GM21528 (cell line): Measurements from ENCODE around the gene BMS1.
"Not testable (repeated sequence)": the region's sequence is repeated elsewhere in the genome, so short reads cannot be mapped to it uniquely, and the experiment has no call there.

Experiments used
- ATAC-seq: cut with Tn5 transposase; IDR thresholded peaks from one replicate; pipeline ENCODE4 v1.9.1; 2021; ENCODE audit warnings: mild to moderate bottlenecking, moderate library complexity; ENCODE audit not compliant: unreplicated experiment, low FRiP score

Gene BMS1

DNA sequence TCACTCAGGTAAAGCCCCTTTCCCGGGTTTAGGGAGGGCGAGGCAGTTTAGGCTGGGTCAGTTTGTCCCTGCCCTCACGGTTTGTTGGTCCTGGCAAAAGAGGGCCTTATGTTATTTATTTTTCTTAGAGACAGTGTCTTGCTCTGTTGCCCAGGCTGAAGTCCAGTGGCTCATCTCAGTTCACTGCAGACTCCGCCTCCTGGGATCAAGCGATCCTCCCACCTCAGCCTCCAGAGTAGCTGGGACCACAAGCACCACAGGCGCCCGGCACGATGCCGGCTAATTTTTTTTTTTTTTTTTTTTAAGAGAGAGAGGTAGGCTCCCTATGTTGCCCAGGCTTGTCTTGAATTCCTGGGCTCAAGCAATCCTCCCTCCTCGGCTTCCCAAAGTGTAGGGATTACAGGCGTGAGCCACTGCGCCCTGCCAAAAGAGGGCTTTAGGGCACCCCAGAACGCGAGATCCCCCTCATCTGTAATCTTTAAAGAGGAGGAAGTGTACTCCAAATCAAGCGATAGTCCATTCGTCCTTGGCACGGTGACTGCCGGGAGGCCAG, 626 bp upstream of the BMS1 start:
- peak; percentile 13 for ATAC-seq

DNA sequence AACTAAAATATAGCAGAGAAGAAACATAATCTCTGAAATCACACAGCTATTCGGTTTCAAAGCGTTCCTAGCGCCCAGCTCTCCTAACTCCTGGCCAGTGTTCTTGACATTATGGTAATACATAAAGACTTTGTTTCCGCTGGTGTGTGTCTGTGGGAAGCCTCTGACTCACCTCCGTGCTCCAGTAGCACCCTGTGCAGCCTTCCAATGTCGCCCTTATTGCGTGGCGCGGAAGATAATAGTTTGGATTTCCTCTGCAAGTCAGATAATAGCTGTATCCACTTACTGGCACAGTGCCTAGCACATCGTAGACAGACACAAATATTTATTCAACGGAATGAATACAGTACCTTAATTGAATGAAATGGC, 570 bp downstream of the BMS1 start:
- ATAC-seq = peak; percentile 0

- ATAC-seq = no peak
Observed at GRCh38 chr10:42785759-42786158, 3.2 kb downstream of the BMS1 start.

DNA sequence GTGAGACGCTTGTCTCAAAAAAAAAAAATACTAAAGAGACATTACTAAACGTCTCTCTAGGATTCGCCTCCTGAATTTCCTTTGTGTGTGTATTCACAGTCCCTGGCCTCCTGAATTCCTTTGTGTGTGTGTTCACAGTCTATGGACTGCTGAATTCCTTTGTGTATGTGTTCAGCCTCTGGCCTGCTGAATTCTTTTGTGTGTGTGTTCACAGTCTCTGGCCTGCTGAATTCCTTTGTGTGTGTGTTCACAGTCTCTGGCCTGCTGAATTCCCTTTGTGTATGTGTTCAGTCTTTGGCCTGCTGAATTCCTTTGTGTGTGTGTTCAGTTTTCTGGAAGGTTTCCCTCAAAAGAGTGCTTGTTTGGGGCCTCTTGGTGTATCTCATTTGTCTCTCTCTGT, 8.2 kb downstream of the BMS1 start:
- no peak for ATAC-seq

GRCh38 chr10:42795701-42796100, 13.1 kb downstream of the BMS1 start:
- ATAC-seq = no peak

DNA sequence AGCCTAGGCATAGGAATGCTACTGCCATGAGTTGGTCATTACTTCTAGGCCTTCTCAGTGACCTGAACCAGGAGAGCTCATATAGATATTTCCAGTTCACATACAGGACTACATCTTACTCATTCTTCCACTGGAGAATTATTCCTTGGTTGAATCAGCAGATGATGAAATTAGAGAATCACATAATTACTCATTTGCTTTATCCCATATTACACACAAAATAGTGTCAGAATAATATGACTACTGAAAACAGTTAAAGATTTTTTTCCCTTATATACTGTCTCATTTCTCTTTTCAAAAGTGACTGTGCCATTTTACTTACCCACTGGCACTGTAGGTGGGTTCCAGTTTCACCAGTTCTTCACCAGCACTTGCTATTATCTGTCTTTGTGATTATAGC, 18.5 kb downstream of the BMS1 start:
- no peak for ATAC-seq

DNA sequence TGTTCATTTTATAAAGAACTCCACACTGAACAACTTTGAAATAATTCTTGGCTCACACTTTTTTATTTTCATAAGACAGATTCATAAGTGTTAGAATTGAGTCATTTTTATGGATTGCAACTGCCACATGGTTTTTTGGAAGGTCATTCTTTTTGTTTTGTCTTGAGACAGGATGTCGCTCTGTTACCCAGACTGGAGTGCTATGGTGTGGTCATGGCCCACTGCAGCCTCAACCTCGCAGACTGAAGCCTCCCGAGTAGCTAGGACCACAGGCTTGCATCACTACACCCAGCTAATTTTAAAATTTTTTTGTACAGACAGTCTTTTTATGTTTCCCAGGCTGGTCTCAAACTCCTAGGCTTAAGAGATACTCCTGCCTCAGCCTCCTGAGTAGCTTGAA, 20.3 kb downstream of the BMS1 start:
- ATAC-seq = no peak

DNA sequence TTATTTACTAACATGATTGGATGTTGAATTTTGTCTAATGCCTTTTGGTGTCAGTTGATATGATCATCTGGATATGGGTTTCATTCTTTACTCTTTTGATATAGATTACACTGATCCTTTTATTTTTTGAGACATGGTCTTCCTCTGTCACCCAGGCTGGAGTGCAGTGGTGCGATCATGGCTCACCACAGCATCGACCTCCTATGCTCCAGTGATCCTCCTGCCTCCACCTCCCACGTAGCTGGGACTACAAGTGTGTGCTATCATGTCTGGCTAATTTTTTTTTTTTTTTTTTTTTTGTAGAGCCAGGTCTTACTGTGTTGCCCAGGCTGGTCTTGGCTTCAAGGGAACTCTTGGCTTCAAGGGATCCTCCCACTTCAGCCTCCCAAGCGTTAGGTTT, 27.1 kb downstream of the BMS1 start:
- ATAC-seq = no peak

DNA sequence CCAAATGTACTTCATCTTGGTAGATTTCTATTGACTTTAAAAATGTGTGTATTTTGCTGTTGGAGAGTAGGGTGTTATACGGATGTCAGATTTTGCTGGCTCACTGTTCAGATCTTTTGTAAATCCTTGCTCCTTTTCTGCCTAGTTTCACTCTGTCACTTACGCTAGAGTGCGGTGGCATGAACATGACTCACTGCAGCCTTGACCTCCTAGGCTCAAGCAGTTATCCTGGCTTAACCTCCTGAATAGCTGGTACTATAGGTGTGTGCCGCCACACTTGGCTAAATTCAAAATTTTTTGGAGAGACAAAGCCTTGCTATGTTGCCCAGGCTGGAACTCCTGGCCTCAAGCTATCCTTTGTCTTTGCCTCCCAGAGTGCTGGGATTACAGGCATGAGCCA, 29.4 kb downstream of the BMS1 start:
- no peak for ATAC-seq

DNA sequence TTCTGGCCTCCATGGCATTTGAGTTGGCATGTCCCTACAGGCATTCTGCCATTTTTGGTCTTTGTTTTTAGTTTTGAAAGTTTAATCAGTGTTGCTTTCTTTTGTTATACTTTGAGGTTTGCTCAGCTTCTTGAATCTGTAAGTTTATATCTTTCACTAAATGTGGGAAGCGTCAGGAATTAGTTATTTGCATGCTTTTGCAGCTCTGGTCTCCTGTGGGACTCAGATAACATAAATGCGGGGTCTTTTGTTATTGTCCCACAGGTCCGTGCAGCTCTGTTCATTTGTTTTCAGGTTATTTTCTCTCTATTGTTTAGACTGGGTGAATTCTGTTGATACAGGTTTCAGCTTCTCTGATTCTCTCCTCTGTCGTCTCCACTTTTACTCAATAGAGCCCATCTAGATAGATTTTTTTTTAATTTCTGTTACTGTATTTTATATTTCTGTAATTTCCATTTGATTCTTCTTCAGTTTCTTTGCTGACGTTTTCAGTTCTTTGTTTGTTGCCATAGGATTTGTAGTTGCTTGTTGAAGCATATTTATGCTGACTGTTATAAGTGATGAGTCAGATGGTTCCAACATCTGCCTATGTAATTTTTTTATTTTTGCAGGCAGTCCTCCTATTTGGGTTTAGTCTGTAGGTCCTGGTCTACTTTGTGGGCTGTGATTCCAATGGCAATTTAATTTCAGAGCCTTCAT, 31.5 kb downstream of the BMS1 start:
- ATAC-seq = not testable (repeated sequence)

GRCh38 chr10:42816334-42816733, 33.7 kb downstream of the BMS1 start:
- ATAC-seq = not testable (repeated sequence)

DNA sequence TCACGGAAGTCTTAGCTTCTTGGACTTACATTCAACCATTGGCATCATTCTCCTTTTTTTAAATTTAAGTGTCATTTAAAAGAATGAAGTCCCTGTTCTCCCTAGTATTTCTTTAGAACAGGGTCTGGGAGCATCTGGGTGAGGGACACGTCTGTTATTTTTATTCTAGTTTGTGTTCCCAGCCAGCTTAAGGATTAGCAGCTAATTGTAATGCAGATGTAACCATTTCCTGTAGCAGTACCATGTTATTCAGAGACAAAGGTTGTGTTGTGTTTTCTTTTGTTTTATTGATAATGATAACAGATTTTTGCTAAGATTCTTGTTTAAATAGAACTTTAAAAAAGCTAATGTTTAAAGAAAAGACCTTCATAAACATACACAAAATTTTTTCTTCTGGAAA, 34.3 kb downstream of the BMS1 start:
- no peak for ATAC-seq

- ATAC-seq = not testable (repeated sequence)
Observed at GRCh38 chr10:42817417-42817816, 34.8 kb downstream of the BMS1 start.

GRCh38 chr10:42826759-42827158, 44.2 kb downstream of the BMS1 start:
- ATAC-seq = not testable (repeated sequence)

GRCh38 chr10:42827201-42827600, 44.6 kb downstream of the BMS1 start:
- ATAC-seq = no peak

DNA sequence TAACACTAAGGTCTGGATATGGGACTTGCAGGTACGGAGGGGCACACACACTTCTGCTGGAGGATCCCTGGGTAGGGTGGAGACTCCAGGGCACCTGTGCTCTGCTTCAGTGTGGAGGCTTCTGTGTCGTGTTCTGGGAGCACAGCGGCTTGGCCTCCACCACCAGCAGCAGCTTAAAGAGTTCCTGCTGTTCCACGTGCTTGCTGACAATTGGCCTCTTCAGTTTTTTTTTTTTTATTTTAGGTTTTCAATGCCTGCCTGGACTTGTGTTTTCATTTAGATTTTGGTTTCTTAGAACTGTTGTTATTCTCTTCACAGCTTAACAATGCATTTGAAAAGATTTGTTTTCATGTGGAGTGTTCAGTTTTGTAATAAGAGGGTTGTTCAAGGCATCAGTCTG, 45.8 kb downstream of the BMS1 start:
- not testable (repeated sequence) for ATAC-seq

DNA sequence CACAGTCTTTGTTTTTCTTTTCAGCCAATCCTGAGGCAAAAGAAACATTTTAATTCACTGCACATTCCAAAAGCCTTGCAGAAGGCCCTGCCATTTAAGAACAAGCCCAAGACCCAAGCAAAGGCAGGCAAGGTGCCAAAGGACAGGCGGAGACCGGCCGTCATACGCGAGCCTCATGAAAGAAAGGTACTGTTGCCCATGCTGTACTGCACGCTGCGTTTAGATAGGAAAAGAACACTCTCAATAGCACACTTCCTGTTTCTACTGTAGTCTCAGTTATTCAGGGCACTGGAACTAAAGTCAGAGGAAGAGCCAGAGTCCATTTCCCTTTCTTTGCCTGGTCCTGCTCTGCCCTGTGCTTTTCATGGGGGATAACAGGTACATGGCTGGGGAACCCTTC, 47.6 kb downstream of the BMS1 start:
- ATAC-seq = no peak

GRCh38 chr10:42836096-42836495, 53.5 kb downstream of the BMS1 start:
- no peak for ATAC-seq

DNA sequence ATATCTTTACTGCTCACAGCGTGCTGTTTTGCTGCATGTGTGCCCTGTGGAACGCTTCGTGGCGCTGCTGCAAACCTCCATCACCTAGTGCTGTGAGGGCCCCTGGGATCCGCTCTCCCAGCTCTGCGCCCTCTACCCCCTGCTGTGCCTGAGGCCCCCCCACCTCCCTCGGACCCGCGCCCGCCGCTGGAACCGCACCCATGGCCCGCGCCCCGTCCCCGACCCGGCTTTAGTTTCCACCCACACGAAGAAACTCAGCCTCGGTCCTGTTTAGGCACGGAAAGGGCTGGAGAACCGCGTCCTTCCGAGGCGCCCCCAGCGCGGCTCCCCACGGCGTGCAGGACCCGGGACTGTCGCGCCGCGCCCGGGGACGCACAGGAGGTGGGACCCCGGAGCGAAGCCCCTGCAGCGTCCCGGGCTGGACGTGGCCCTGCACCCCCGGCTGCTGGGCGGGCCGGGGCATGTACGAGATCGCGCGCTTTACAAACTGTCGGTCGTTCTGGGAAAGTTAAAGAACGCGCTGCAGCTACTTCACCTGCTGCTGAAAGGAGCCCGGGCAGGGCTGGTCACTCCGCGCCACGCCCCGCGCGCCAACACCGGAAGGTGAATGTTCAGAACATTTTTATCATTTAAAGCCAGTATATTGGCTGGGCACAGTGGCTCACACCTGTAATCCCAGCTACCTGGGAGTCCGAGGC, 54.3 kb downstream of the BMS1 start:
- no peak for ATAC-seq

DNA sequence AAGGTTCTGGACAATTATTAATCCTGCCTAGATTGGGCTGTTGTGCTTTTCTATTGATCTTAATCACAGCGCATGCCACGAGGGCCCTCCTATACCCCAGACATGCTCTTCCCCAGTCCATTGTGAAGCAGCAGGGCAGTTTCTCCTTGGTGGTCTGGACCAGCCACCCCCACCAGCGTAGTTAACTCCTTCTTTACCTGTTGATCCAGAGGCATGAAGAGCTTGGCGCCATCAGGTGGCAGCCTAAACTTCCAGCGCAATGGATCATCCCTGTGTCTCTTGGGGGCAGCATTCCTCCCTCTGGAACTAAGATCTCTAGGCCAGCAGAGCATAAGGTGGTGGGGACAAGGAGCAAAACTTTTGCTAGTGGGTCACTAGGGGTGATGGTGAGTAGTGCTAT, 62.2 kb downstream of the BMS1 start:
- ATAC-seq = not testable (repeated sequence)

GRCh38 chr10:42847261-42847660, 64.7 kb downstream of the BMS1 start:
- ATAC-seq = not testable (repeated sequence)

GRCh38 chr10:42850931-42851330, 68.3 kb downstream of the BMS1 start:
- no peak for ATAC-seq
